GM18502 (cell line): ENCODE measurements around the gene DPH2.

ENCODE experiments used
- ATAC-seq: cut with Tn5 transposase; IDR thresholded peaks from one replicate; pipeline ENCODE4 v1.9.1; 2021; ENCODE audit warnings: mild to moderate bottlenecking; ENCODE audit not compliant: unreplicated experiment, poor library complexity

Gene DPH2

GRCh38 chr1:43962324-43962723, 7.5 kb upstream of the DPH2 start:
- ATAC-seq, result no peak

- no peak for ATAC-seq
These were observed 6.8 kb upstream of the DPH2 start for GRCh38 chr1:43963006-43963405.

- ATAC-seq, result no peak
These were observed 5.9 kb upstream of the DPH2 start for GRCh38 chr1:43963890-43964289.

GRCh38 chr1:43965316-43965715, 4.5 kb upstream of the DPH2 start:
- ATAC-seq, result no peak

- no peak for ATAC-seq
These were observed 1.4 kb upstream of the DPH2 start for GRCh38 chr1:43968348-43968948.

- ATAC-seq, result no peak
These were observed 429 bp upstream of the DPH2 start for GRCh38 chr1:43969416-43969745.

- ATAC-seq, result no peak
These were observed 692 bp downstream of the DPH2 start for GRCh38 chr1:43970502-43970901.

- no peak for ATAC-seq
These were observed 1.1 kb downstream of the DPH2 start for GRCh38 chr1:43970911-43971310.

- ATAC-seq, result no peak
These were observed 1.6 kb downstream of the DPH2 start for GRCh38 chr1:43971336-43971980.

GRCh38 chr1:43973981-43974442, 4.2 kb downstream of the DPH2 start:
- ATAC-seq, result no peak

GRCh38 chr1:43974443-43975248, 4.8 kb downstream of the DPH2 start, which contains the start of gene ATP6V0B:
ATP6V0B (plus strand) TSS chr1:43974960; CDS start chr1:43975041, 81 bp downstream.
- ATAC-seq, result peak; percentile 64

- ATAC-seq, result peak; percentile 1
These were observed 5.6 kb downstream of the DPH2 start for GRCh38 chr1:43975249-43975961.

- no peak for ATAC-seq
These were observed 6.2 kb downstream of the DPH2 start for GRCh38 chr1:43976045-43976444.

GRCh38 chr1:43976890-43977289, 7.1 kb downstream of the DPH2 start:
- ATAC-seq, result no peak

- ATAC-seq, result no peak
These were observed 7.8 kb downstream of the DPH2 start for GRCh38 chr1:43977376-43978263.

GRCh38 chr1:43978264-43978550, 8.4 kb downstream of the DPH2 start:
- no peak for ATAC-seq

GRCh38 chr1:43978551-43979260, 8.9 kb downstream of the DPH2 start, which contains the start of gene B4GALT2:
B4GALT2 (plus strand) TSS chr1:43979210; CDS start chr1:43981161, 1,951 bp downstream.
- ATAC-seq, result no peak

GRCh38 chr1:43979261-43979527, 9.4 kb downstream of the DPH2 start:
- ATAC-seq, result no peak

- ATAC-seq, result no peak
These were observed 9.9 kb downstream of the DPH2 start for GRCh38 chr1:43979528-43980254.
